Endothelial cell of hepatic sinusoid (primary cell): Measurements from ENCODE around the gene SNHG17.
"Not testable (repeated sequence)": the region's sequence is repeated elsewhere in the genome, so short reads cannot be mapped to it uniquely, and the experiment has no call there.

ENCODE experiments used
- in situ Hi-C: cut with HindIII; loops from 2 replicates; pipeline ENCODE4 v1.10.0; 2017; ENCODE audit warnings: low sequenced_read_pairs

The SNHG17 gene

GRCh38 chr20:38447931-38448675 lies 13.0 kb upstream of the SNHG17 start:
- in situ Hi-C loops, result no loop called here

DNA sequence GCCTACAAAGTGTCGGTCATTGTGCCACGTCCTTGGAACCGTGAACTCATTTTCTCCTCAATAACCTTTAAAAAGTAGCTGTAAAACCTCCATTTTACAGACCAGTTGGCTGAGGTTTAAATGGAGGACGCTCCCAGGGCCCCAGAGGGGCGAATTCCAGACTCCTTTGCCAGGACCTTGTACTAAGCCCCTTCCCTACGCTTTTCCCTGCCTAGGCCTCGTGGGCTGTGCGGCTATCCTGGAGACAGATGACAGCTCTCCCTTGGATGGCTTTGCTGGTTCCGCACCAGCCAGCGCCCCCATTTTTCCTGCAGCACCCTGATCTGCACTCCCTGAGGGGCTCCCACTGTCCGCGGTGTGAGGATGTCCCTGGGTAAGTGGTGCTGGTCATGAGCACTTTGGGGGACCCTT lies 12.1 kb upstream of the SNHG17 start:
- in situ Hi-C loops, result no loop called here

DNA sequence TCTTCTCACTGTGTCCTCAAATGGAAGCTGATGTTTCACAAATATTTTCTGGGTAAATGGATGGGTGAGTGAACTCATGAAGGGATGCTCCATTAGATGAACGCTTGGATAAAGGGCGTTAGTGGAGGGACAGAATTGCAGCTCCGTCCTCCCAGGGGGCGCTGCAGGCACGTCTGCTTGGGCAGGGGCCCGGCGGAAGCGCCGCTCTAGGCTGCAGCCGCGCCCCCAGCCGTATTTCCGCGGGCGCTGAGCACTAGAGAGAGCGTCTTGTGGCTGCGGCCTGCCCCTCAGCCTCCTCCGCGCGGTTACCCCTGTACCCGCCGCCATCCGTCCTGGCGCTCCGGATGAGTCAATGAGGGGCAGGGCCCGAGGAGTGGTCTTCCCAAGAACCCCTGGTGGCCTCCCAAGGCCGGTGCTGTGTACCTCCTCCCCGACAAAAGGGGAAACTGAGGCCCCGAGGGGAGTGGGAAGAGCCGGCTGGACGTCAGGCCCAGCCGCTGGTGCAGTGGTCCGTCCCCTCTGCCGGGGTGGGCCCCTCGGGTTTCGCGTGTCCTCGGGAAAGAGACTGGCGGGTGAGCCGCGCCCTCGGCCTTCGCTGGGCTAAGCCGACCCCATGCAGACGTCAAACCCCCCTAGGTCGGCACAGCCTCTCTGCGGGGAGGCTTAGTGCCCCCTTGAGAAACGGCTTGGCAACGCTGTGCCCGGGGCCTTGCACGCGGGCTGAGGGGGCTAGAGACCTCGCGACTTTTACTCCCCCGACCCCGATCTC lies 11.5 kb upstream of the SNHG17 start:
- in situ Hi-C loops, result no loop called here

DNA sequence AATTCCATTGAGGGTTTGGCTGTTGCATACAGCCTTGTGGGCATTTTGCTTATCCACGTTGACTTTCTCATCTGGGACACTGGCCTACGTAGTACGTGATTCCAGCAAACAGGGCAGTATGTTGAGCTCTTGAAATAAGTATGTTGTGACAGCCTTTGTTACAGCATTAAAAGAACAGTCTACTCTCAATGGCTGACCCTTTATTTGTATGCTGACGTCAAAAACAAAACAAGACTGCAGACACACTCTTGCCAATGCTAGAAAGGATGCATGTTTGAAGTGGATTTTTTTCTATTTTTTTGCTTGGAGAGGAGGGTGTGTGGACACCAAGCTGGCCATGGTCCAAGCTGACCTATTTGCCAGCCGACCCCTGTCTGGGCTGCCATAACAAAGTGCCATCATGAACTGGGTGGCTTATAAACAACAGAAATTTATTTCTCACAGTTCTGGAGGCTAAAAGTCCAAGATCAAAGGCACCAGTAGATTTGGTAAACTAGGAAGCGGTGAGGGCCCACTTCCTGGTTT lies 10.8 kb upstream of the SNHG17 start:
- in situ Hi-C loops, result no loop called here

DNA sequence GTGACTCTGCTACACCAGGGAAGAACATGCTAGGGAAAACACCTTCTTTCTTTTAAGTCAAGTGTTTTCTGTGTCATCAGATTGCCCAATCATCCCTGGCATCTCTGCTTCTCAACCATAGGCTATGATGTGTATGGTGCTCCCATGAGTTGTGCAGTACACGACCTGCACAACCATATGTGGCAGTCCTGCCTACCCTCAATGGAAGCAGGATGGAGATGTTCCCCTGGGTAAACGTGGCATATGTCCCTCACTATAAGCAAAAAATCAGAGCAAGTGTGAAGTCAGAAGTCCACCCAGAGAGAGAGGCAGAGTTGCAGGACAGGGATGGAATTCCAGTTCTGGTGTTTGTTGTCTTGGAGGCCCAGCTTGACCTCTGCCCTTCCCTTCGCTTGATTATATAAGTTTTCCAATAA lies 10.3 kb upstream of the SNHG17 start:
- in situ Hi-C loops, result no loop called here

DNA sequence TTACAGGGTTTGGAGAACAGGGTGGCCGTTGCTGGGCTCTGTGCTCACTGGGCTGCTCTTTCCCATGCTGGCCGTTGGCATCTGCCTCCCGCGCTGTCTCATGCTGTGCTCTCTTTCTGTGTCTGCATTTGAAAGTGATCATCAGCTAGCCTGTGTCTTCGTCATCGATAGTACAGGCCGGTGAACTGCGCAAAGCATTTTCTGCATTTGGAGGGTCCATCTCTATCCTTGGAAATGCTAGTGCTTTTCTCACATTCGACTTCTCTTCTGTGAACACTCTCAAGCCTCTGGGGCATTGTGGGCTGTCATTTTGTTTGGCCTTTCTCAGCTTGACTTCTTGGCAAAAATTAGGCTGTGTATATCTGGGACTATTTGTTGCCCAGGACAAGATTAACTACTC lies 6.8 kb upstream of the SNHG17 start:
- in situ Hi-C loops, result no loop called here

DNA sequence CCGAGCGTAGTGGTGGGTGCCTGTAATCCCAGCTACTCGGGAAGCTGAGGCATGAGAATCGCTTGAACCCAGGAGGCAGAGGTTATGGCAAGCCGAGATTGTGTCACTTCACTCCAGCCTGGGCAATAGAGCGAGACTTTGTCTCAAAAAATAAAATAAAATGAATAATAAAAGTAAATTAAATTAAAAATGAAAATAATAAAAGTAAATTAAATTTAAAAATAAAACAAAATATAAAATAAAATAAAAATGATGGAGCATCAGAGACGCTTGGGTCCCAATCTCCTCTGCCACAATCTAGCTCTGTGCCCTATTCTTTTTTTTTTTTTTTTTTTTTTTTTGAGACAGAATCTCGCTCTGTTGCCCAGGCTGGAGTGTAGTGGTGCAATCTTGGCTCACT lies 6.0 kb upstream of the SNHG17 start:
- in situ Hi-C loops, result not testable (repeated sequence)

DNA sequence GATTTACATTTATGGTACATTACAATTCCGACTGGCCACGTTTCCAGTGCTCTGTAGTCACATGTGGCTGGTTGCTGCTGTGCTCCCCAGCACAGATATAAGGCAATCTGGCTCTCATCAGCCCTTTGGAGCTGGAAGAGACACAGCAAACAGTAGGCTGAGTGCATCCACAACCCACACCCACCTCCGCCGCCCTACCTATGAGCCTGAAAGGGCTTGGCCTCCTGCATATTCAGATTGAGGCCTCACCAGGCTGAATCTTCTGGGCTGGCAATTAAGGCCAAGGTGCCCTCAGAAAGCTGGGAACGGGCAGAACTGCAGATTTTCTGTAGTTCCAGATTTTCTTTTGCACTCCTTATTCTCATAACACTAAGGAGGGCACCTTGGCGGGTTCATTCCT lies 2.7 kb upstream of the SNHG17 start:
- in situ Hi-C loops, result no loop called here

GRCh38 chr20:38435555-38435939 lies 419 bp upstream of the SNHG17 start:
- in situ Hi-C loops, result no loop called here

GRCh38 chr20:38434301-38434741 lies 807 bp downstream of the SNHG17 start:
- in situ Hi-C loops, result no loop called here

GRCh38 chr20:38433304-38433972 lies 1.7 kb downstream of the SNHG17 start:
- in situ Hi-C loops, result no loop called here

GRCh38 chr20:38432870-38433269 lies 2.3 kb downstream of the SNHG17 start:
- in situ Hi-C loops, result not testable (repeated sequence)

- in situ Hi-C loops, result no loop called here
Observed at GRCh38 chr20:38432292-38432691, 2.8 kb downstream of the SNHG17 start.

DNA sequence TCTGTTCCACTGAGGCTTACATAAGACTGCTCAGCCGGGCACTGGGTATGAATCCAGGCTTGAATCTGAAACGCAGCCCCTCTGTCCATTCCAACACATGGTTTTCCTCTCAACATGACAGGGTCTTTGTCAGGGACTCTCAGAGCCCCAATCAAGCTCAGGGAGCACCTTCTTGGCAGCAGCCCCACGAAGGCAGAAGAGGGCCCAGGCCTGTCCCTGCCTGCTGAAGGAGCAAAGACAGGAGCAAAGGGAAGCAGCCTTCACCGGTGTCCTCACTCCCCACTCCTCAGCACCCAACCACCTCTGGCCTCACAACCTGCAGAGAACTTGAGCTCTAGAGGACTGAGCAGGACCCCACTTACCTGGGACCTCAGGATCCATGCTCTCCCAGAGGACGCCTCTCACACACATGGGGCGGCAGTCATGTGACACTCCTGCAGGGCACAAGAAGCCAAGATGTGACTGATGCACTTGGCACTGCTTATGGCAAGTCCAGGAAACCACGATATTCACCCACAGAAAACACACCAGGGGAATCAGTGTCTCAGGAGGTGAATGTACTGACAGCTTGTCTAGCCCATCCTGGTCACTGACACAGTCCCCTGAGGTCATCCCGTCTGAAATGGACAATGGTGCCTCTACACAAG lies 4.3 kb downstream of the SNHG17 start:
- in situ Hi-C loops, result no loop called here

DNA sequence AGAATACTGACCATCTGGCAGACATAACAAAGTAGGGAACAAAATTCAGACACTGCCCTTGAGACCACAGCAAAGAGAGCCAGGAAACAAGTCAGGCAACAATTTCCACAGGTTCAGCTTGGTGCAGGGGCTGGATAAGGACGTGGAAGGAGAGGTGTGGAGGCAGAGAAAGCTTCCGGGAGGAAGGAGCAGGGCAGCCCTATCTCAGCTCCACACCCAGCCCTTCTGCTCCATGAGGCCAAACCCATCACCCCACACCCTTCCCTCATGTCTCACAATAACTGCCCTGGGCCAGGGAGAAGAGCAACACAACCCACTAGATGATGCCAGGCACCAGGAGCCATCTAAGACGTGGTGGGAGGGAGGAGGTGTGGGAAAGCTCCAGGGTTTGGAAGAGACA lies 5.8 kb downstream of the SNHG17 start:
- in situ Hi-C loops, result no loop called here

DNA sequence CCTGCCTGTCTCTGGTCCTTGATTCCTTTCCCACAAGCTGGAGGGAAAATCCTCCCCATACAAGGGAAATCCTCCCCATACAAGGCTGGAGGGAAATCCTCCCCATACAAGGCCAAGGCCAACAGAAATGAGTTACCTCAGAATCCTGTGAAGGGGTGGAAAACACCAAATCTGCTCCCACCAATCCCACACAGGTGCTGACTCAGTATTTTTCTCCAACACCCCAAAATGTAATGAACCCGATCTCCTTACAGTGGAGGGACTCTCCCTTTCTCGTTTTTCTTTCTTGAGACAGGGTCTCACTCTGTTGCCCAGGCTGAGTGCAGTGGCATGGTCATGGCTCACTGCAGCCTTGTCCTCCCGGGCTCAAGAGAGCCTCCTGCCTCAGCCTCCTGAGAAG lies 6.3 kb downstream of the SNHG17 start:
- in situ Hi-C loops, result no loop called here

DNA sequence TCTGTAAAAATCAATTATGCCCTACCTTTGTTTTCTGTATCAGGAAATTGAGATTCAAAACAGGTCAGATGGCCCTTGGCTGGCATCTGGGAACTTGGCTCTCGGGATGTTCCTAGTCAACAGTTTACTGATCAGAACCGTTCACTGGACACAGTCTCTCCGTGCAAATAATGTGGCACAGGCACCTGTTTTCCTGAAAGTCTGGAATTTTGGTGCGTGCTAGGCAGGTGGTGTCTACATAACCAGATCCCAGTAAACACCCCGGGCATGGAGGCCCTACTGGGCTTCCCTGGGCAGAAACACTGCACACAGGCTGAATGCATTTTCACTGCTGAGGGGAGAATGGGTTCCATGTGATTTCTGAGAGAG lies 7.5 kb downstream of the SNHG17 start:
- in situ Hi-C loops, result no loop called here

- in situ Hi-C loops, result no loop called here
Observed at GRCh38 chr20:38426006-38426897, 8.9 kb downstream of the SNHG17 start.

DNA sequence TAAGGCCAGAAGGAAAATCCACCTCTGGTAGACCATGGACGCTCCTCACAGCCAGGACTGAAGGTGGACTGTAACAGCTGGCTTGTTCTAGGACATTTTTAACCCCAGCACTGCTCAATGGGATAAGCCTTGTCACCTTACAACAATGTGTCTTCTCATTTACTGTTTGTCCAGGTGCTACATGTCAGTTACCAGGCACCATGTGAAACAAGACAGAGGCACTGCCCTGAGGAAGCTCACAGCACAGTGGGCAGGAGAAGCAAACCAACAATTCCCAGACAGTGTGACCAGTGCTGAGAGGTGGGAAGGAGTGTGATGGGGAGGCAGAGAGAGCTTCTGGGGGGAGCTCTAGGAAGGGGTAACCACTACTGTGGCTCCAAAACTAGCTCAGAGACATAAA lies 10.7 kb downstream of the SNHG17 start:
- in situ Hi-C loops, result no loop called here

GRCh38 chr20:38423541-38423940 lies 11.6 kb downstream of the SNHG17 start:
- in situ Hi-C loops, result no loop called here
